ENCODE results near the gene UVRAG. TPM values are rescaled to one million over a fixed set of nuclear protein-coding genes. Genes with fewer than 3 reads are reported as not detected.

The UVRAG gene
- total RNA-seq, 2 experiments from 2014 or later, result 16.5 to 19.5 TPM

DNA sequence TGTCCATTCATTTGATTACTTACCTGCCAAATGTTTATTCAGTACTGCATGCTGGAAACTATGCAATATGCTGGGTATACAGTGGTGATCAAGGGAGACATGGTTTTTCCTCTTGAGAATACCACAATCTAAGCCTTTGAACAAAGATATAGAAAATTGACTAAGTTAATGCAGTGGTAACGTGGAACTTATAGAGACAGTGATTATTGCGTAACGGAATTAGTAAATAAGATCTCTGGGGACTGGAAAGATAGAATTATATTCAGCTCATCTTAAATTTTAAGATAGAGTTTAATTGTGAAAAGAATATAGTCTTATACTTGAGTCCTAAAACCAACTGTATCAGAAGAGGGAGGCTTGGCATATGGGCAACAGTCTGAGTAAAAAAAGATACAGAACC is 129.5 kb downstream of the UVRAG start:
- Histone ChIP-seq H3K9me3 (ENCODE audit: control insufficient read depth in 1 of 2, insufficient read depth in 1 of 2, low read length in 2 of 2) (no peaks in the 10 kb centered on the region), H3K4me3 (ENCODE audit: low read length) (no peak overlapping the region), H3K27ac (ENCODE audit: low read depth in 1 of 2, low read length in 2 of 2) (no peak overlapping the region), H3K27me3 (ENCODE audit: control insufficient read depth in 1 of 2, insufficient read depth in 2 of 2, low read length in 2 of 2) (no peaks in the 10 kb centered on the region), H3K36me3 (ENCODE audit: insufficient read depth, low read length) (no peaks in the 10 kb centered on the region), H3K4me1 (ENCODE audit: insufficient read depth, low read length) (no peaks in the 10 kb centered on the region)
- TF ChIP-seq, protein P1, sequence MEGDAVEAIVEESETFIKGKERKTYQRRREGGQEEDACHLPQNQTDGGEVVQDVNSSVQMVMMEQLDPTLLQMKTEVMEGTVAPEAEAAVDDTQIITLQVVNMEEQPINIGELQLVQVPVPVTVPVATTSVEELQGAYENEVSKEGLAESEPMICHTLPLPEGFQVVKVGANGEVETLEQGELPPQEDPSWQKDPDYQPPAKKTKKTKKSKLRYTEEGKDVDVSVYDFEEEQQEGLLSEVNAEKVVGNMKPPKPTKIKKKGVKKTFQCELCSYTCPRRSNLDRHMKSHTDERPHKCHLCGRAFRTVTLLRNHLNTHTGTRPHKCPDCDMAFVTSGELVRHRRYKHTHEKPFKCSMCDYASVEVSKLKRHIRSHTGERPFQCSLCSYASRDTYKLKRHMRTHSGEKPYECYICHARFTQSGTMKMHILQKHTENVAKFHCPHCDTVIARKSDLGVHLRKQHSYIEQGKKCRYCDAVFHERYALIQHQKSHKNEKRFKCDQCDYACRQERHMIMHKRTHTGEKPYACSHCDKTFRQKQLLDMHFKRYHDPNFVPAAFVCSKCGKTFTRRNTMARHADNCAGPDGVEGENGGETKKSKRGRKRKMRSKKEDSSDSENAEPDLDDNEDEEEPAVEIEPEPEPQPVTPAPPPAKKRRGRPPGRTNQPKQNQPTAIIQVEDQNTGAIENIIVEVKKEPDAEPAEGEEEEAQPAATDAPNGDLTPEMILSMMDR (IDR thresholded peaks at IDR 0.05), result no peak
- ChIA-PET POLR2A (no interaction called here), CTCF (interaction anchor here (1.3 to 1.6 kb wide), 2 partner anchors 10 to 21 kb away, joined by 3 to 4 read pairs; no protein-coding TSS in a partner anchor)
- no peaks in the 10 kb centered on the region for H3K36me3 Mint-ChIP-seq (ENCODE audit: low read depth)
- no peaks in the 10 kb centered on the region for H3K9me3 Mint-ChIP-seq
- intact Hi-C loops (cut with DNase I, micrococcal nuclease), result no loop called here
- no peak overlapping the region for H3K27ac Mint-ChIP-seq
- no peak overlapping the region for H3K4me3 Mint-ChIP-seq
- peaks cover 37% of the 10 kb centered on the region for H3K4me1 Mint-ChIP-seq (ENCODE audit: low read depth)
- ATAC-seq (ENCODE audit: poor library complexity) (no peak), DNase-seq (no peak)
- H3K27me3 Mint-ChIP-seq, result no peaks in the 10 kb centered on the region

DNA sequence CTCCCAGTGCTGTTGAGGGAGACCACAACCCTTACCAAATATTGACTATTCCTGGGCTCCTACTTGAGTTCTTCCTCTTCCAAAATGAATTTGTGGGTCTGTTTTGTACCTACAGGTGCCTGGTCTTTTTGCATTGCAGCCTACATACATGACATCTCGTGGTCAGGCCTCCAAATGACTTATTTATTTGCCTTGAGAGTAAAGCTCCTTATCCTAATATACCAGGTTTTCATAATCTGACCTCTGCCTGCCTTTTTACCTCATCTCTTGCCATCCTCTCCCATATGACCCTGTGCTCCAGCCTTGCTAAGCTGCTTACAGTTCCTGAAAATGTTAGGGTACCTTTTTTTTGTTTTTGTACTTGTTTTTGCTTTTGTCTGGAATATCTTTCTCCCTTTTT is 130.4 kb downstream of the UVRAG start:
- Histone ChIP-seq H3K9me3 (ENCODE audit: control insufficient read depth in 1 of 2, insufficient read depth in 1 of 2, low read length in 2 of 2) (no peaks in the 10 kb centered on the region), H3K4me1 (ENCODE audit: insufficient read depth, low read length) (no peaks in the 10 kb centered on the region), H3K27ac (ENCODE audit: low read depth in 1 of 2, low read length in 2 of 2) (no peak overlapping the region), H3K4me3 (ENCODE audit: low read length) (no peak overlapping the region), H3K27me3 (ENCODE audit: control insufficient read depth in 1 of 2, insufficient read depth in 2 of 2, low read length in 2 of 2) (no peaks in the 10 kb centered on the region), H3K36me3 (ENCODE audit: insufficient read depth, low read length) (no peaks in the 10 kb centered on the region)
- TF ChIP-seq, protein P1 (IDR thresholded peaks at IDR 0.05), result no peak
- ChIA-PET POLR2A (interaction anchor here (1.1 kb wide), 1 partner anchor 470 kb away, joined by 3 read pairs; no protein-coding TSS in a partner anchor), CTCF (interaction anchor here (1.6 kb wide), 1 partner anchor 11 kb away, joined by 4 read pairs; no protein-coding TSS in a partner anchor)
- Mint-ChIP-seq H3K4me3 (no peak overlapping the region), H3K36me3 (ENCODE audit: low read depth) (no peaks in the 10 kb centered on the region), H3K9me3 (no peaks in the 10 kb centered on the region), H3K27me3 (no peaks in the 10 kb centered on the region), H3K4me1 (ENCODE audit: low read depth) (peaks cover 37% of the 10 kb centered on the region), H3K27ac (no peak overlapping the region)
- DNase-seq, result no peak
- intact Hi-C loops (cut with DNase I, micrococcal nuclease), result no loop called here
- no peak for ATAC-seq (ENCODE audit: poor library complexity)

DNA sequence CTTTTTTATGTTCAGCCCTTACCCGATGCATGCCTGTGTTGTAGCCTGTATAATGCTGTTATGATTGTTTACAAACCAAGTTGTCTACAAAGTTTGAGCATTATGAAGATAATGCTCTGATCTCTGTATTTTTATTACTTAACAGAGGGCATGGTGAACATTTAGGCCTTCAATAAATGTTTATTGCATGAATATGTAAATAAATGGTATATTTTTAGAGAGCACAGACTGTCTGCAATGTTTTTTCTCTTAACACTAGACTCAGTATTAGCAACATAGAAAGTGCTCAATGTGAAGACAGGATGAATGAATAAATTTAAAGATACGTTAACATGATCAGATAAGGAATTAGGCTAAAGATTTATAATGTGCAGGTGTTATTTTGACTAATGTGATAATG is 130.9 kb downstream of the UVRAG start:
- no peak for DNase-seq
- POLR2A ChIA-PET, result interaction anchor here (1.1 kb wide), 1 partner anchor 470 kb away, joined by 3 read pairs; no protein-coding TSS in a partner anchor
- no peaks in the 10 kb centered on the region for H3K4me1 ChIP-seq (ENCODE audit: insufficient read depth, low read length)
- no peak for ATAC-seq (ENCODE audit: poor library complexity)
- no peak overlapping the region for H3K4me3 ChIP-seq (ENCODE audit: low read length)
- no peak overlapping the region for H3K27ac Mint-ChIP-seq
- no peaks in the 10 kb centered on the region for H3K9me3 Mint-ChIP-seq
- no peaks in the 10 kb centered on the region for H3K9me3 ChIP-seq (ENCODE audit: control insufficient read depth in 1 of 2, insufficient read depth in 1 of 2, low read length in 2 of 2)
- H3K4me3 Mint-ChIP-seq, result no peak overlapping the region
- H3K27me3 ChIP-seq (ENCODE audit: control insufficient read depth in 1 of 2, insufficient read depth in 2 of 2, low read length in 2 of 2), result no peaks in the 10 kb centered on the region
- TF ChIP-seq, protein P1 (IDR thresholded peaks at IDR 0.05), result no peak
- intact Hi-C loops (cut with DNase I, micrococcal nuclease), result no loop called here
- H3K27me3 Mint-ChIP-seq, result no peaks in the 10 kb centered on the region
- no peaks in the 10 kb centered on the region for H3K36me3 Mint-ChIP-seq (ENCODE audit: low read depth)
- peaks cover 37% of the 10 kb centered on the region for H3K4me1 Mint-ChIP-seq (ENCODE audit: low read depth)
- H3K27ac ChIP-seq (ENCODE audit: low read depth in 1 of 2, low read length in 2 of 2), result no peak overlapping the region
- no peaks in the 10 kb centered on the region for H3K36me3 ChIP-seq (ENCODE audit: insufficient read depth, low read length)
- CTCF ChIA-PET, result interaction anchor here (1.6 kb wide), 1 partner anchor 11 kb away, joined by 4 read pairs; no protein-coding TSS in a partner anchor

Measured in CD4-positive, alpha-beta T cell (primary cell).